Posterior cingulate gyrus (tissue), 11 donors: ENCODE results near the gene BCLAF3.
A peak's percentile ranks its signal among the peaks of the same experiment; 100 is the strongest.

ENCODE experiments used
- DNase-seq, 10 donors: peaks; one replicate each; pipeline versions ENCODE4 v3.0.0 to v3.0.0-alpha.2; 2020 to 2021; ENCODE audit warnings: mixed read lengths in 3 of 10
- intact Hi-C: fragments of 100-400 bp; cut with DNase I; formaldehyde crosslinking; loops from one replicate; pipeline ENCODE4 v1.15.1; 2023

Gene BCLAF3

DNA sequence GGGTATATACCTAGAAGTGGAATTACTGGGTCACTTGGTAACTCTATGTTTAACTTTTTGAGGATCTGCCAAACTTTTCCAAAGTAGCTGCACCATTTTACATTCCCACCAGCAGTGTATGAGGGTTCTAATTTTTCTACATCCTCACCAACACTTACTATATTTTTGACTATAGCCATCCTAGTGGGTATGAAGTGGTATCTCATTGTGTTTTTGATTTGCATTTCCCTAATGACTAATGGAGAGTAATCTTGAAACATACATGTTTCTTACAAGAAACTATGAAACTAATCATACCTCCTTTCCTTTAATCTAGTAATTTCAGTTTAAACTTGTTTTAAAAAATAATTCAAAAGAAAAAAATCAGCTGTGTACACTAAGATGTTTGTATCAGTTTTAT is 17.9 kb downstream of the BCLAF3 start:
- DNase-seq, result no peak
- intact Hi-C loops, result no loop called here

DNA sequence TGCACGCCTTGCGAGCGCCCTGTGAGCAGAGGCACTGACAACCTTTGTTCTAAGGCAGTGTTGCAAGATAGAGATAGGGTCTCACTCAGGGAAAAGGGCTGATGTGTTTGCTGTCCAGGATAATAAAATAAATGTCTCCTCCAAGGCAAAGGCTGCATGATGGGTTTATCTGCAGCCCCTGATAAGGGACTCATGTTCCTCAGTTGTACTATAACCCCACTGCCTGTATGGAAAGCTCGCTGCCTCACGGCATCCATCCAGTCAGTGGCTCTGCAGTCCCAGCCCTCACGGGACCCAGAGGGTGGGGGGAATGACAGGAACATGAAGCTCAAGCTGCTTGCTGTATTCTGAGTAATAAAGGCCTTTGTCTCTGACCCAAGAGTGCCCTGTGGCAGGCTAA is 22.6 kb downstream of the BCLAF3 start:
- DNase-seq, result peak in 1 of 10 donors; percentile 10
- intact Hi-C loops, result no loop called here

DNA sequence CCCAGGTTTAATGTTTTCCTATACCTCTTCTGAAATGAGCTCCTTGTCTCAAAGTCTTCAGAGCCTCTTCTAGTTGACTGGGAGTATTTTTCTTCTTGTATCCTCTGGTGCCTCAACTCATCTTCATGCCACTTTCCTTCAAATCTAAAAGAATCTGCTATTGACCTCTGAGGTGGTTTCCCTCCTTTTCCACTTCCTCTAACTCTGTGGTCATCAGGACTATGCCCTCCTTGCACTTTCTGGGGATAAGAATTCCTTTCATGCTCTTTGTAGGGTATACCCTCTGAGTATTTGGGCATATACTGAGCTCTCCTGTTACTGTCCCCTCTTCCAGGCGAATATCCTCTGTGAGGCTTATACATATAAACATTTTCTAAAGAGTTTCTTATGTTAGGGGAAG is 24.8 kb downstream of the BCLAF3 start:
- intact Hi-C loops, result no loop called here
- DNase-seq, result no peak

DNA sequence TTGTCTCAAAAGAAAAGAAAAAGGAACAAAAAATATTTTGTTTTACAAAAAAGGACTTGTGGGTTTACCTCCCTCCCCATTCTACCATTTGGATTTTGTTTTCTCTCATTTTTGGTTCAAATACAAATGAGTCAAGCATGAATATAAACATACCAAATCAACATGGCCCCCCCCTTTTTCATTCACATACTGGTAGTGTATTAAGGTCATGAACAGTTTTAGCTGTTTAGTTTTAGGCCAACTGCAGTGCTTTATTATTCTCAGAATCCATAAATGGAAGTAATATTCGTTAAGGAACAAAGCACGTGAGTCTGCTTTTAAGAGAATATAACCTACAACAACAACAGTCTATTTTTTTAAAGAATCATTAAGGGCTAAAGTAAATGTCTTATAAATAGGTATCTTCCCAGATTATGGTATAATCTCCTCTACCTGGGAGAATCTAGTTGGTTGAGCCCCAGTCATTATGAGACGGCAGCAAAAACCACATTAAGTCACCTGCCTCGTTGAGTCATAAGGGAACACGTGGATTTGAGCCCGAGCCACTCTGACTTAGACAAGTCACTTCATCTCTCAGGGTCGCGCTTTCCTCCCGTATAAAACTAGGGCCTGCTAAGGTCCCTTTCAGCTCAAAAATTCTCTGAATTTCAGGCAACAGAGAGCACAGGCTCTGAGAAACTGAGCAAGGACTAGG is 26.7 kb downstream of the BCLAF3 start:
- intact Hi-C loops, result no loop called here
- DNase-seq, result no peak

DNA sequence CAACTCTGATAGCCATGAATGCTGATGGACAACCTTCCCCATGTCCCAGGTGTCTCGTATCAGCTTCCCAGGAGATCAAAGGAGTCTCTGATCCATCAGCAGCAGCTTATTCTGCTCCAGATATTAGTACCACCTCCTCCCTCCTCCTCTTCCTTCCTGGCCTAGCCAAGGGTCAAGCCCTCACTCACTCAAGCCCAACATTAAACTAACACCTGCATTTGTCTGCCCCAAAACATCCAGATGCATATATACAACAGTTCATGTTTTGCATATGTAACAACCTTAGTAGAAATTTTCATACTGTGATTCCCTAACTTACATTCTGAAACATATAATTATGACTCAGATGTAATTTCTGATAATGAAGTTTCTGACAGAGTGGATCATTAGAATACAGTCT is 29.9 kb downstream of the BCLAF3 start:
- intact Hi-C loops, result no loop called here
- DNase-seq, result no peak

DNA sequence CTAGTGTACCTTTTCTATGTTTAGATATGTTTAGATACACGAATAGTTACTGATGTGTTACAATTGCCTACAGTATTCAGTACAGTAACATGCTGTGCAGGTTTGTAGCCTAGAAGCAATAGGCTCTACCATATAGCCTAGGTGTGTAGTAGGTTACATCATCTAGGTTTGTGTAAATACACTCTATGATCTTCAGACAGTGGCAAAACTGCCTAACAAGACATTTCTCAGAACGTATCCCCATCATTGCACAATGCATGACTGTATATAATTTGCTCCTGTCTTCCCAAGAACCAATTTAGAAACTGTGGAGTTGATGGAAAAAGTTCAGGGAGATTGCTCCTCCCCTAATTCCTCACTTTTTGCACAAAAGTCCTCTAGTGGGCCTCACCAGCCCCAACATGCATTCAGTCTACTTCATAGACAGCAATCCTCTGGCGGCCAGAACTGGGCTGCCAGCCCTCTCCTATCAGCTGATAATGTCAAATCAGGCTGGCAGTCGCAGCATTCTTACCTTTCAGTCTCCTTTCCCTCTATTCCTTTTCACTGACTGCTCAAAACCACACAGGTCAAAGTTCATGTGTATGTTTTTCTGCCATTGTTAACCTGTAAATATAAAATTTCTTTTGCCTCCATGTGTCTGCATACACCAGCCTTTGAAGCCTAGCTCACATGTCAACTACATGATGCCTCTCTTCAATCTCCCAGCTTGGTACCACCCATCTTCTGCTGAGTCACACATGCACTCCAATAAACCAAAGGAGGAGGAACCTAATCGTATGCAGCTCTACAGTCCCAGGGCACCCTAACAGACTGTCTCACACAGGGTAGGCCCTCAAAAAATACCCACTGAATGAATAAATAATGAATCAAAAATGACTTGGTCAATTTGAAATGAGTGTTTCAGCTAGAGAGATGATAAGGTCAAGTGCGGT is 32.0 kb downstream of the BCLAF3 start:
- intact Hi-C loops, result no loop called here
- no peak for DNase-seq

DNA sequence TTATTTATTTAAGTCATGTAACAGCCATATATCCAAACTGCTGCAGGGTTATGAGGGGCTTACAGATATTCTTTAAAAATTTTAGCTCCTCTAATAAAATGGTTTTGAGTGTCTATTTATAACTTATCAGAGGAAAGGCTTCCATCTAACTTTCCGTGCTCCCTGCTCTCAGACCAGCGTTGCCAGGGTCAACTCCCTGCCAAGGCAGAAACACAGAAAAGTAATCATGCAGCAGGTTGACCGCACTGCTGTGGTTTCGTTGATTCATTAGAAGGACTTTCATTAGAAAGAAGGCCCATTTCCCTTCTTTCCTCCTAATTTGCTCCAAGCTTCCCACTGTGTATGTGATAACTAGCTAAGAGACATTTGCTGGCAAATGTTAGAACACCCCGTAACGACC is 33.9 kb downstream of the BCLAF3 start:
- intact Hi-C loops, result no loop called here
- DNase-seq, result no peak

DNA sequence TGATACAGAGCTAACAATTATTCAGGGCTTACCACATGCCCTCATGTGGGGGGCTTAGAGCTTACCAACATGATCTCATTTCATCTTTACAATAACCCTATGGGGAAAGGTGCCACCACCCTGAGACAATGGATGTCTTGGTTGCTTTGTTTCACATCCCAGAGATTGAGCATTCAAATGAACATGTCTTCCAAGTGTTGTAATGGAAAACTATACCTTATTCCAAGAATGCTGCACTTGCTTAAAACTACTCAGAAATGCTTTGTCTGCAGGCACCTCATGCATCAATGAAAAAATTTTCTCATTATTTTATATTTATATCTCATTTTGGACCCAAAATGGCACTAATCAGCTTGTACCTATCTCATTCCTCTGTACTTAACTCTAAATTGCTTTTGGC is 34.6 kb downstream of the BCLAF3 start:
- DNase-seq, result no peak
- intact Hi-C loops, result no loop called here

DNA sequence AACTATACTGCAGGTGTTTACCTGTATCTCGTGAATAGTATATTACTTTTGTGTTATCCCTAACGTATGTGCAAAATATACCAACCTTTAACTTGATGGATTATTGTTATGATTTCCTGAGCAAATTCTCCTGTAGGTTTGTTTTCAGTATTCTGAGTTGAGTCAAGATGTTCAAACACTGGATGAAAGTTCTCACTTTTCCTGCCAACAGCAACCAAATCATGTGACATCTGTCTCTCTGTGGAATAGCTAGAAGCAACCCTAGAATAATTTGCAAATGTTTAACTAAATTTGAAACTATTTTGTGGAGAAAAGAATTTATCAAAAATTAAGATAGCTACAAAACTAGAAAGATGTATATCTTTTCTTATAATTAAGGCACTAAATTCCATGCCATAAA is 35.6 kb downstream of the BCLAF3 start:
- intact Hi-C loops, result no loop called here
- no peak for DNase-seq

DNA sequence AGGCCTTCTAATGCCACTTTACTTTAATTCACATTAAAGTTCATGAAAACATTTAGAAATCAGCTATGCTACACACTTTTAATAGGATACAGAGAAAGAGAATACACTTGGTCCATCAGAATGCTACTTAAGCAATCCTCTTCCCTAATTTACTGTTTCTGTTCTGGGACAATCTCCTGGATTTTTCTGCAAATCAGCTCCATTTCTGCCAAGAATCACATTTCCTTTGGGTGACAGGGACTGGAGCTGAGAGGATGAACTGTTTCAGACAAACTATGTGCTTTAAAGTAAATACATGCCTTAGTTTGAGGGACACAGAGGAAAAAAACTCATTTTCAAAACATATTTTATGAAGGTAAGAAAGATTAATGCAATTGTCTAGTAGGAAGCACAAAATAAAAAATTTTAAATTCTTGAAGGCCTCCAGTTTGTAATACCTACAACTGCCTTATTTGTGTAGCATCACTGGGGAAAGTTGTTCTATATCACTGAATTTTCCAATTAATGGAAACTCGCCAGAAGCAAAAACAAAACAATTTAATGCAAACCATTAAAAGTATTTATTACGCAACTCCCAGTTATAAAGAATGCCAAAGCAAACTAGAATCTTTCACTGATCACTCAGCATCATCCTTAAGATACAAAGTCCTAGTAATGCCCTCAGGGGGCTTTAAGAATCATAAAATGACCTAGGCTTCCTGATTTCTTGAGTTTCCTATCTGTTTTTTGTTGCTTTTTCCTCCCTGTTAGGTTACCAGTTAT is 36.3 kb downstream of the BCLAF3 start:
- no peak for DNase-seq
- intact Hi-C loops, result no loop called here

DNA sequence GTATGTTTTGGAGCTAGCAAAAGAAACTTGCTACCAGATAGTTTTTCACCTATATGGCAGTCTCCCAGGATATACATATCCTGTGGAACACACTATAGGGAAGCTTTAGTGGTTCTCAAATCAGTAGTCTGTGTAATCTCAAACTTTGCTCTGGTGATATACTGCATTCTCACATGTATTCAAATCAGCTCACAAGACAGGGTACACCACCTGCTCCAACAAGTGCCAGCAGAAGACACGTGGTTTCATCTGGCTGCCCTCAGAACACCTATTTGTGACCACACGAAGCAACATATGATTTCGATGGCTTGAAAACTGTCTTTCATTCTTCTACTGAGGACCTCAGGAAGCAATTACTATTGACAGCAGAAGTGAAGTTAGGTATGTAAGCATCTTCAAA is 37.7 kb downstream of the BCLAF3 start:
- DNase-seq, result no peak
- intact Hi-C loops, result no loop called here

DNA sequence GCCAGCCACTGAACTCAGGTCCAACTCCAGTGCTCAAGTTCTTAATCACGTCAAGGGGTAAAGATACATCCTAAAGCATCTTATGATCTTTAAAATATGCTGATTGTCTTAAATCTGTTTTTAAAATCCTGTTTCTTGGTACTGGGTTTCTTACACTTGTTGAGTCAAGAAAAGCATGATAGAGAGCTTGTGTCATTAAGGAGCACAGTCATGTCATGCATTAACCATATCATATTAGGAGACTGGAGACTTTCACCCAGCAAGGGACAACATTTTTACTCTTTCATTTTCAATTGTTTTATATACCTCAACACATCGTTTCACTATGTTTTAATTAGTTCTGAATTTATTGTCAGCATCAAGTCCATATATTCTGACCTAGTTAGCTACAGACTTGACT is 41.5 kb downstream of the BCLAF3 start:
- DNase-seq, result no peak
- intact Hi-C loops, result no loop called here

DNA sequence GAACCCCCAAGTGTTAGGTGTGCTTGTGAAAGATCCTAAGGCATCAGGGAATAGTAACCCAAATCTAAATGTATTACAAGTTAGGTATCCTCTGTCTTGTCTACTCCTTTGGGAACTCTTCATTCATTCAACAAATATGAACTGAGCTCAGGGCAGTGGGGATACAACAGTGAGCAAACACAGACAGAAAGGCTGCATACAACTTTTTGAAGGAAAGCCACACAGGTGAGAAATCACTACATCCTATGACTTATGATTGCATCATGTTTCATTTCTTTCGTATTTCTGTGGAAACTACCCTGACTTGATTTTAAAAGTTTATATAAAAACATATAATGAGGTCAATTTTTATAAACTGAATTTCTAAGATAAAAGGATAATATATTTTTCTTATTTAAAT is 43.2 kb downstream of the BCLAF3 start:
- intact Hi-C loops, result no loop called here
- DNase-seq, result no peak
